PC-9 (cell line): Measurements from ENCODE around the gene ZNF180.

ENCODE experiments used
- EZH2 ChIP-seq: fragments of 200-600 bp; sonication (generic); IDR thresholded peaks from 2 replicates; pipeline ENCODE4 v1.8.0; 2017; ENCODE audit warnings: antibody characterized with exemption, low read depth
- TF ChIP-seq, protein P1 (sequence below): fragments of 200-600 bp; sonication (generic); conservative IDR thresholded peaks from 2 replicates; pipeline ENCODE4 v1.6.1; 2017; ENCODE audit warnings: mixed run types, antibody characterized with exemption, mild to moderate bottlenecking, moderate library complexity

DNA sequence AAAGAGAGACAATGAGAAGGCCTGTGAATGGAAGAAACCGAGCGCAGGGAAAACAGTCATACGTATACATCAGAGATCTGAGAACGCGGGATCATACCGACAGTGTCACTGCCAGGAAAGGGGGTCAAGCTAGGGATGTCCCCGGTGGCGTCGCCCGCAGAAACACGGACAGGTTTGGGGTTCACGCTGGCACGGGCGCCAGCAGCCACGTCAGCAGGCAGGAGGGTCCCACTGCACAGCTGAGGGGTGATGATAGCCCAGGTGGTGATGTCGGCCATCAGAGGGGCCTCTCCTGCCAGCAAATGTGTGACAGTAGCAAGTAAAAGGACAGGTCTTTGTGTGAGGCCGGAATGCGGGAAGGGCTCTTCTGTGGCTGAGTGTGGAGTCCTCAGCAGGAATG lies 48.6 kb downstream of the ZNF180 start:
- TF ChIP-seq, protein P1, sequence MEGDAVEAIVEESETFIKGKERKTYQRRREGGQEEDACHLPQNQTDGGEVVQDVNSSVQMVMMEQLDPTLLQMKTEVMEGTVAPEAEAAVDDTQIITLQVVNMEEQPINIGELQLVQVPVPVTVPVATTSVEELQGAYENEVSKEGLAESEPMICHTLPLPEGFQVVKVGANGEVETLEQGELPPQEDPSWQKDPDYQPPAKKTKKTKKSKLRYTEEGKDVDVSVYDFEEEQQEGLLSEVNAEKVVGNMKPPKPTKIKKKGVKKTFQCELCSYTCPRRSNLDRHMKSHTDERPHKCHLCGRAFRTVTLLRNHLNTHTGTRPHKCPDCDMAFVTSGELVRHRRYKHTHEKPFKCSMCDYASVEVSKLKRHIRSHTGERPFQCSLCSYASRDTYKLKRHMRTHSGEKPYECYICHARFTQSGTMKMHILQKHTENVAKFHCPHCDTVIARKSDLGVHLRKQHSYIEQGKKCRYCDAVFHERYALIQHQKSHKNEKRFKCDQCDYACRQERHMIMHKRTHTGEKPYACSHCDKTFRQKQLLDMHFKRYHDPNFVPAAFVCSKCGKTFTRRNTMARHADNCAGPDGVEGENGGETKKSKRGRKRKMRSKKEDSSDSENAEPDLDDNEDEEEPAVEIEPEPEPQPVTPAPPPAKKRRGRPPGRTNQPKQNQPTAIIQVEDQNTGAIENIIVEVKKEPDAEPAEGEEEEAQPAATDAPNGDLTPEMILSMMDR: no peak
- no peak for TF ChIP-seq EZH2
